Kidney epithelial cell (primary cell): ENCODE results near the gene TBKBP1. TPM values are rescaled to one million over a fixed set of nuclear protein-coding genes. Genes with fewer than 3 reads are reported as not detected.

Experiments
- DNase-seq: peaks from one replicate; pipeline ENCODE4 v3.0.0-alpha.2; 2010; ENCODE audit warnings: low read depth
- H3K27me3 ChIP-seq: 2 replicates; pipeline ENCODE4 v1.6.0; 2011; ENCODE audit warnings: low read length; ENCODE audit not compliant: control insufficient read depth, insufficient read depth
- H3K36me3 ChIP-seq: 2 replicates; pipeline ENCODE4 v1.5.1; 2011; ENCODE audit warnings: low read length; ENCODE audit not compliant: control insufficient read depth, insufficient read depth
- H3K4me3 ChIP-seq: 2 replicates; pipeline ENCODE4 v1.5.1; 2011; ENCODE audit warnings: low read depth, mild to moderate bottlenecking, control low read depth, low read length
- total RNA-seq: library from RNA; depleted of rRNA; stranded (reverse); fragments of >200 nt; gene quantifications from 2 replicates; pipeline ENCODE4 v1.2.3, GENCODE V29; 2015
- TF ChIP-seq, protein P1 (sequence below): IDR thresholded peaks from 2 replicates; pipeline ENCODE4 v1.5.1; 2011; ENCODE audit warnings: mild to moderate bottlenecking, moderate library complexity, low read length, control low read depth, inconsistent platforms; ENCODE audit not compliant: insufficient read depth, poor library complexity, severe bottlenecking

Gene TBKBP1, protein sequence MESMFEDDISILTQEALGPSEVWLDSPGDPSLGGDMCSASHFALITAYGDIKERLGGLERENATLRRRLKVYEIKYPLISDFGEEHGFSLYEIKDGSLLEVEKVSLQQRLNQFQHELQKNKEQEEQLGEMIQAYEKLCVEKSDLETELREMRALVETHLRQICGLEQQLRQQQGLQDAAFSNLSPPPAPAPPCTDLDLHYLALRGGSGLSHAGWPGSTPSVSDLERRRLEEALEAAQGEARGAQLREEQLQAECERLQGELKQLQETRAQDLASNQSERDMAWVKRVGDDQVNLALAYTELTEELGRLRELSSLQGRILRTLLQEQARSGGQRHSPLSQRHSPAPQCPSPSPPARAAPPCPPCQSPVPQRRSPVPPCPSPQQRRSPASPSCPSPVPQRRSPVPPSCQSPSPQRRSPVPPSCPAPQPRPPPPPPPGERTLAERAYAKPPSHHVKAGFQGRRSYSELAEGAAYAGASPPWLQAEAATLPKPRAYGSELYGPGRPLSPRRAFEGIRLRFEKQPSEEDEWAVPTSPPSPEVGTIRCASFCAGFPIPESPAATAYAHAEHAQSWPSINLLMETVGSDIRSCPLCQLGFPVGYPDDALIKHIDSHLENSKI
- total RNA-seq = 8.3 and 9.7 TPM in 2 replicates

DNA sequence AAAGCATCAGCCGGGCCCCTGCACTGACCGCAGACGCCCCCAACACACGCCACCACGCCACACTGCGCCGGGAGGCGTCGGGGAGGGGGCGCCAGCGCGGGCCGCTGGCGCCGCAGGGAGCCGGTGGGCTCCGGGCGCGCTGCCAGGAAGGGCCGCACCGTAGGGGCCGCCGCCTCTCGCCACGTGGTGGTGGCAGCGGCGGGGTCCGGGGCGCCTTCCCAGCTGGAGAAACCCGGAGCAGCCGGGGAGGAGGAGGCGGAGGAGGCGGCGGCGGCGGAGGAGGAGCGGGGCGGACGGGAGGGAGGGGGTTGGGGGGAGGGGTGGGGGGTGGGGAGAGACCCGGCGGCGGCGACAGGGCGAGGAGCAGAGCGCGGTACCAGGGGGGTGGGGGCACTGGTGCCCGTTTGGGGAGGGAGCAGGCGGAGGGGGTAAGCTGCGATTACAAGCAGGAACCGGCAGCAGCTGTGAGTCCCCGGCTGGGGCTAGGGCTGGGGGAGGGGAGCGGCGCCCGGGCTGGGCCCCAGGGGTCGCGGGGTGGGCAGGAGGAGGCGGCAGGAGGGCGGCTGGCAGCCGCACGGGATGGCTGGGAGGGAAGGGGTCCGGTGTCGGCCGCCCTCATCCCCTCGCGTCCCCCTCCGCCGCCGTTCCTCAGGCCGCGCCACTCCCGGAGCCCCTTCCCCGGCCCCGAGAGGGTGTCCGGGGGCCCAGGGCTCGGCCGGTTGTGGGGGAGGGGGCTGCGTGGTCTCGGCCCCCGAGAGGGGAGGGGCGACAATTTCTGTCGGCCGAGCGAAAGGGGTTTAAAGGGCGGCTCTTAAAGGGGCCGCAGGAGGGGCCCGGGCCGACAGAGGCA is at the start of gene TBKBP1:
Gene TBKBP1 (plus strand): TSS at position 431 of the 850 bp plus-strand sequence. CDS start 1,952 bp downstream, outside the sequence.
- DNase-seq = no peak
- peak within 1 kb of the TSS; percentile 75 for H3K4me3 ChIP-seq
- TF ChIP-seq, protein P1, sequence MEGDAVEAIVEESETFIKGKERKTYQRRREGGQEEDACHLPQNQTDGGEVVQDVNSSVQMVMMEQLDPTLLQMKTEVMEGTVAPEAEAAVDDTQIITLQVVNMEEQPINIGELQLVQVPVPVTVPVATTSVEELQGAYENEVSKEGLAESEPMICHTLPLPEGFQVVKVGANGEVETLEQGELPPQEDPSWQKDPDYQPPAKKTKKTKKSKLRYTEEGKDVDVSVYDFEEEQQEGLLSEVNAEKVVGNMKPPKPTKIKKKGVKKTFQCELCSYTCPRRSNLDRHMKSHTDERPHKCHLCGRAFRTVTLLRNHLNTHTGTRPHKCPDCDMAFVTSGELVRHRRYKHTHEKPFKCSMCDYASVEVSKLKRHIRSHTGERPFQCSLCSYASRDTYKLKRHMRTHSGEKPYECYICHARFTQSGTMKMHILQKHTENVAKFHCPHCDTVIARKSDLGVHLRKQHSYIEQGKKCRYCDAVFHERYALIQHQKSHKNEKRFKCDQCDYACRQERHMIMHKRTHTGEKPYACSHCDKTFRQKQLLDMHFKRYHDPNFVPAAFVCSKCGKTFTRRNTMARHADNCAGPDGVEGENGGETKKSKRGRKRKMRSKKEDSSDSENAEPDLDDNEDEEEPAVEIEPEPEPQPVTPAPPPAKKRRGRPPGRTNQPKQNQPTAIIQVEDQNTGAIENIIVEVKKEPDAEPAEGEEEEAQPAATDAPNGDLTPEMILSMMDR = no peak
- H3K27me3 ChIP-seq = no peaks in the 10 kb centered on the region
- no peaks in the 10 kb centered on the region for H3K36me3 ChIP-seq

DNA sequence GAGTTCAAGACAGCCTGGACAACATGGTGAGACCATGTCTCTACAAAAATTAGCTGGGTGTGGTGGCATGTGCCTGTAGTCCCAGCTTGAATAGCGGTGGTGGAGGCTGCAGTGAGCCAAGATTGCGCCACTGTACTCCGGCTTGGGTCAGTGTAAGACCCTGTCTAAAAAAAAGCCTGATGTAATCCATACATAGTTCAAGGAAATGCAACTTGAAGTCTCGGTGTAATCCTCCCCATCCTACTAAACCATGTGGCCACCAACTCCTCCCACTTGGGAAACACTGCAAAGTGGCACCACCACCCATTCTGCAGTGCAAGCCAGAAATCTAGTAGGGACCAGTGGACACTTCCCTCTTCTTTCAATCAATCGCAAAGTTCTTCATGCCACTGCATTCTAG is 49.6 kb upstream of the TBKBP1 start:
- no peak overlapping the region for H3K4me3 ChIP-seq
- H3K27me3 ChIP-seq = no peaks in the 10 kb centered on the region
- DNase-seq = no peak
- H3K36me3 ChIP-seq = no peaks in the 10 kb centered on the region
- TF ChIP-seq, protein P1 = no peak

DNA sequence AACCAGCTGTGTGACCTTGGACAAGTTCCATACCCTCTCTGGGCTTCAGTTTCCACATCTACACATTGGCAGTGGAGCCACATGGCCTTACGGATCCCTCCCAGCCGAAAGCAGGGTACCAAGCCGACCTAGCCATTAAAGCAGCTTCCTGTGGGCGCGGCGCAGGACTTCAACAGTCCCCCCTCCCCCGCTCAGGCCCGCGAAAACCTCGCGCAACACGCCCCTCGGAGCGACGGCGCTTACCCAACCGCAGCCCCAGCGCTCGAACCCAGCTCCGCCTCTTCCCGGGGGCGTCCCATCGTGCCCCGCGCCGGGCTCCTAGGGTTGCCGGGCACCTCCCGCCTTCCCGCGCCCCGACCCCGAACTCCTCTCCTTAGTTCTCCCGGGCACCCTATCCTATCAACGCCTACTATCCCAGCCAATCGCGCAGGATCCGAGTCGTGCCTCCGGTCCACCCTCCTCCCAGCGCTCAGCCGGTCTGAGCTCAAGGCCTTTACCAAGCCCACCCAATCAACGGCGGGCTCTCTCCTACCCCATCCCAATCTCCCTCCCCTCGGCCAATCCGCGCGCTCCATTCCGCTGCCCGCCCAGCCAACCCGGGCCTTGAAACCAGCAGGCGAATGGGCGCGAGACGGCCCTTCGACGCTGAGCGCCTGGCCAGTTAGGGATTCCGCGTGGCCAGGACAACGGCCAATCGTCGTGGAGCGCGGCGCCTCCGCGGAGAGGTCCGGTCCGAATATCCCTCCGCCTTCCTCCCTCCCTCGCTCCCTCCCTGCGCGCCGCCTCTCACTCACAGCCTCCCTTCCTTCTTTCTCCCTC is 44.6 kb upstream of the TBKBP1 start, which contains the start of gene KPNB1:
Gene KPNB1 (plus strand): TSS at position 767 of the 819 bp plus-strand sequence. CDS start 326 bp downstream, outside the sequence.
- no peaks in the 10 kb centered on the region for H3K27me3 ChIP-seq
- DNase-seq = peak; percentile 98
- TF ChIP-seq, protein P1 = no peak
- peak within 1 kb of the TSS; percentile 86 for H3K4me3 ChIP-seq
- no peaks in the 10 kb centered on the region for H3K36me3 ChIP-seq

DNA sequence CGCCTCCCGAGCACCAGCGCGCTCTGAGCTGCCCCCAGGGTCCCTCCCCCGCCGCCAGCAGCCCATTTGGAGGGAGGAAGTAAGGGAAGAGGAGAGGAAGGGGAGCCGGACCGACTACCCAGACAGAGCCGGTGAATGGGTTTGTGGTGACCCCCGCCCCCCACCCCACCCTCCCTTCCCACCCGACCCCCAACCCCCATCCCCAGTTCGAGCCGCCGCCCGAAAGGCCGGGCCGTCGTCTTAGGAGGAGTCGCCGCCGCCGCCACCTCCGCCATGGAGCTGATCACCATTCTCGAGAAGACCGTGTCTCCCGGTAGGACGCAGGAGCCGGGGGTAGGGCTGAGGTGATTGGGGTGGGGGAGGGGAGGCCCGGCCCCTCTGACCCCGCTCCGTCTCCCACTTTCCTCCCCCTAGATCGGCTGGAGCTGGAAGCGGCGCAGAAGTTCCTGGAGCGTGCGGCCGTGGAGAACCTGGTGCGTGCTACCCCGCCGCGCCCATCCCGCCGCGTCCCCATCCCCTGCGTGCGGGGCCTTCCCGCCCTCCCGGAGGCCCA is 43.9 kb upstream of the TBKBP1 start:
- H3K27me3 ChIP-seq = no peaks in the 10 kb centered on the region
- no peaks in the 10 kb centered on the region for H3K36me3 ChIP-seq
- no peak for DNase-seq
- TF ChIP-seq, protein P1 = no peak
- peak overlapping the region; percentile 86 for H3K4me3 ChIP-seq
